ENCODE data around the gene FSTL1.

The FSTL1 gene

DNA sequence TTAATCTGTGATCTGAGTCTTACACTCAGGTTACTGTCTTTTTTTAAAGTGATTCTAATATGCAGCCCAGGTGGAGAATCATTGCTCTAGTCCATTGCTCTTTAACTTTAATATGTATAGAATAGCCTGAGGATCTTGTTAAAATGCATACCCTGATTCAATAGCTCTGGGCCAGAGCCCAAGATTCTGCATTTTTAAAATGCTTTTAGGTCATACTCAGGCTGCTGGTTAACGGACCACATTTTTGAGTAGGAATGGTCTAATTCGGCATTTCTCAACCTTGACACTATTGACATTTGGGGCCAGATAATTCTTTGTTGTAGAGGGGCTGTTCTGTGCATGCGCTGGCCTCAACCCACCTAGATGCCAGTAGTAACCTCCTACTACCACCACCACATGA is 20.9 kb upstream of the FSTL1 start:
- Histone ChIP-seq H3K27ac (ENCODE audit: low read depth, low read length, poor library complexity, severe bottlenecking) (no peak overlapping the region), H3K4me2 (ENCODE audit: low read length) (no peak overlapping the region)

DNA sequence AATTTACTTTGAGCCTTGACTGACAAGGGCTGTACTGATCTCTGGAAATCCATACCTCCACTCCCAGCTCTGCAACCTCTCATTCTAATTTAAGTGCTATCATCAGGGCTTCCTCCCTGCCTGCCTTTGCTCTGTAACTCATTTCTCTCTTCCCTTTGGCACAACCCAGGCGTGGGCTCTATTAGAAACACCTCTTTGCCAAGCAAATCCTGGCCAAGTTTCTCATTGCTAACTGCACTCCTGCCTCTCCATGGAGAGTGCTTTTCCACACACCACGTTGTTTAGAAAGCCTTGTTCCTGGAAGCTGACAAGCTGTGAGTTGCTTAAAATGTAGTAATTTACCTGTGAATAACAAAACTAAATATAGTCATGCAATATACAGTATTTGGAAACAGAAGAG is 20.1 kb upstream of the FSTL1 start:
- Histone ChIP-seq H3K9me2 (ENCODE audit: low read depth, low read length) (no peaks in the 10 kb centered on the region), H3K27me3 (ENCODE audit: insufficient read depth, low read length) (0 out of 2 replicates have a peak, but pooled peaks cover under 1% of the 10 kb centered on the region), H4K20me1 (ENCODE audit: insufficient read depth, low read length) (no peaks in the 10 kb centered on the region), H3K79me2 (ENCODE audit: insufficient read depth, low read length) (no peaks in the 10 kb centered on the region), H3K9me3 (ENCODE audit: low read length) (no peaks in the 10 kb centered on the region), H3F3A (ENCODE audit: insufficient read depth, low read length) (no peaks in the 10 kb centered on the region), H3K9ac (ENCODE audit: low read length) (no peak overlapping the region), H3K4me3 (ENCODE audit: low read depth, low read length, poor library complexity, severe bottlenecking) (no peak overlapping the region), H3K4me1 (ENCODE audit: insufficient read depth, low read length, severe bottlenecking) (no peaks in the 10 kb centered on the region), H3K4me2 (ENCODE audit: low read length) (no peak overlapping the region), H2AFZ (ENCODE audit: low read length) (no peak overlapping the region), H3K27ac (ENCODE audit: low read depth, low read length, poor library complexity, severe bottlenecking) (no peak overlapping the region), H3K36me3 (ENCODE audit: insufficient read depth, low read length) (no peaks in the 10 kb centered on the region)
- TF ChIP-seq EZH2 (IDR thresholded peaks at IDR 0.05; ENCODE audit: borderline replicate concordance, low read length) = no peak
- TF ChIP-seq, protein P1, sequence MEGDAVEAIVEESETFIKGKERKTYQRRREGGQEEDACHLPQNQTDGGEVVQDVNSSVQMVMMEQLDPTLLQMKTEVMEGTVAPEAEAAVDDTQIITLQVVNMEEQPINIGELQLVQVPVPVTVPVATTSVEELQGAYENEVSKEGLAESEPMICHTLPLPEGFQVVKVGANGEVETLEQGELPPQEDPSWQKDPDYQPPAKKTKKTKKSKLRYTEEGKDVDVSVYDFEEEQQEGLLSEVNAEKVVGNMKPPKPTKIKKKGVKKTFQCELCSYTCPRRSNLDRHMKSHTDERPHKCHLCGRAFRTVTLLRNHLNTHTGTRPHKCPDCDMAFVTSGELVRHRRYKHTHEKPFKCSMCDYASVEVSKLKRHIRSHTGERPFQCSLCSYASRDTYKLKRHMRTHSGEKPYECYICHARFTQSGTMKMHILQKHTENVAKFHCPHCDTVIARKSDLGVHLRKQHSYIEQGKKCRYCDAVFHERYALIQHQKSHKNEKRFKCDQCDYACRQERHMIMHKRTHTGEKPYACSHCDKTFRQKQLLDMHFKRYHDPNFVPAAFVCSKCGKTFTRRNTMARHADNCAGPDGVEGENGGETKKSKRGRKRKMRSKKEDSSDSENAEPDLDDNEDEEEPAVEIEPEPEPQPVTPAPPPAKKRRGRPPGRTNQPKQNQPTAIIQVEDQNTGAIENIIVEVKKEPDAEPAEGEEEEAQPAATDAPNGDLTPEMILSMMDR (IDR thresholded peaks at IDR 0.05; ENCODE audit: low read length) = no peak

More for the DNA sequence above, 20.9 kb upstream of the FSTL1 start:
- Histone ChIP-seq H3K4me3 (ENCODE audit: low read depth, low read length, poor library complexity, severe bottlenecking) (no peak overlapping the region), H3K79me2 (ENCODE audit: insufficient read depth, low read length) (no peaks in the 10 kb centered on the region), H3F3A (ENCODE audit: insufficient read depth, low read length) (no peaks in the 10 kb centered on the region), H2AFZ (ENCODE audit: low read length) (no peak overlapping the region), H3K9me2 (ENCODE audit: low read depth, low read length) (no peaks in the 10 kb centered on the region), H3K36me3 (ENCODE audit: insufficient read depth, low read length) (no peaks in the 10 kb centered on the region), H4K20me1 (ENCODE audit: insufficient read depth, low read length) (no peaks in the 10 kb centered on the region), H3K4me1 (ENCODE audit: insufficient read depth, low read length, severe bottlenecking) (no peaks in the 10 kb centered on the region), H3K9ac (ENCODE audit: low read length) (no peak overlapping the region), H3K9me3 (ENCODE audit: low read length) (no peaks in the 10 kb centered on the region), H3K27me3 (ENCODE audit: insufficient read depth, low read length) (no peaks in the 10 kb centered on the region)
- TF ChIP-seq, protein P1 (IDR thresholded peaks at IDR 0.05; ENCODE audit: low read length) = no peak

DNA sequence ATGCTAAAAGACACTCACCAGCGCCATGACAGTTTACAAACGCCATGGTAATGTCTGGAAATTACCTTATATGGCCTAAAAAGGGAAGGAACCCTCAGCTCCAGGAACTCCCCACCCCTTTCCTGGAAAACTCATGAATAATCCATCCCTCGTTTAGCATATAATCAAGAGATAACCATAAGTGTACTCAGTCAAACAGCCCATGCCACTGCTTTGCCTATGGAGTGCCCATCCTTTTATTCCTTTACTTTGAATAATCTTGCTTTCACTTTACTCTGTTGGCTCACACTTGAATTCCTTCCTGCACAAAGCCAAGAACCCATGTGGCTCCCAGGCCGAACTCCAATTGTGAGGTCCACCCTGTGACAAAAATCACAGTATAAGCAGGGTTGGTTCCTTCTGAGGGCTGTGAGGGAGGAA is 19.1 kb upstream of the FSTL1 start:
- no peak overlapping the region for H3K4me2 ChIP-seq (ENCODE audit: low read length)

More for the DNA sequence above, 19.1 kb upstream of the FSTL1 start:
- H3K4me3 ChIP-seq (ENCODE audit: low read depth, low read length, poor library complexity, severe bottlenecking) = no peak overlapping the region
- H3K9me3 ChIP-seq (ENCODE audit: low read length) = no peaks in the 10 kb centered on the region
- no peaks in the 10 kb centered on the region for H3K36me3 ChIP-seq (ENCODE audit: insufficient read depth, low read length)
- no peak overlapping the region for H3K27ac ChIP-seq (ENCODE audit: low read depth, low read length, poor library complexity, severe bottlenecking)
- no peaks in the 10 kb centered on the region for H3K79me2 ChIP-seq (ENCODE audit: insufficient read depth, low read length)
- no peaks in the 10 kb centered on the region for H4K20me1 ChIP-seq (ENCODE audit: insufficient read depth, low read length)
- peaks cover 4% of the 10 kb centered on the region; the same call in 1 of the 2 replicates for H3K27me3 ChIP-seq (ENCODE audit: insufficient read depth, low read length)
- TF ChIP-seq, protein P1 (IDR thresholded peaks at IDR 0.05; ENCODE audit: low read length) = no peak
- no peak for TF ChIP-seq EZH2 (IDR thresholded peaks at IDR 0.05; ENCODE audit: borderline replicate concordance, low read length)
- no peaks in the 10 kb centered on the region for H3F3A ChIP-seq (ENCODE audit: insufficient read depth, low read length)
- H3K9ac ChIP-seq (ENCODE audit: low read length) = no peak overlapping the region
- H3K9me2 ChIP-seq (ENCODE audit: low read depth, low read length) = no peaks in the 10 kb centered on the region
- H2AFZ ChIP-seq (ENCODE audit: low read length) = no peak overlapping the region
- H3K4me1 ChIP-seq (ENCODE audit: insufficient read depth, low read length, severe bottlenecking) = no peaks in the 10 kb centered on the region

Measured in OCI-LY1 (cell line).